HG03575 (cell line): ENCODE results near the gene UBQLN1.
"Not testable (repeated sequence)": the region's sequence is repeated elsewhere in the genome, so short reads cannot be mapped to it uniquely, and the experiment has no call there.

ENCODE experiments used
- ATAC-seq: cut with Tn5 transposase; IDR thresholded peaks from one replicate; pipeline ENCODE4 v1.9.1; 2021; ENCODE audit not compliant: unreplicated experiment, insufficient number of reproducible peaks, low FRiP score; ENCODE audit errors: extremely low read depth

Gene UBQLN1

DNA sequence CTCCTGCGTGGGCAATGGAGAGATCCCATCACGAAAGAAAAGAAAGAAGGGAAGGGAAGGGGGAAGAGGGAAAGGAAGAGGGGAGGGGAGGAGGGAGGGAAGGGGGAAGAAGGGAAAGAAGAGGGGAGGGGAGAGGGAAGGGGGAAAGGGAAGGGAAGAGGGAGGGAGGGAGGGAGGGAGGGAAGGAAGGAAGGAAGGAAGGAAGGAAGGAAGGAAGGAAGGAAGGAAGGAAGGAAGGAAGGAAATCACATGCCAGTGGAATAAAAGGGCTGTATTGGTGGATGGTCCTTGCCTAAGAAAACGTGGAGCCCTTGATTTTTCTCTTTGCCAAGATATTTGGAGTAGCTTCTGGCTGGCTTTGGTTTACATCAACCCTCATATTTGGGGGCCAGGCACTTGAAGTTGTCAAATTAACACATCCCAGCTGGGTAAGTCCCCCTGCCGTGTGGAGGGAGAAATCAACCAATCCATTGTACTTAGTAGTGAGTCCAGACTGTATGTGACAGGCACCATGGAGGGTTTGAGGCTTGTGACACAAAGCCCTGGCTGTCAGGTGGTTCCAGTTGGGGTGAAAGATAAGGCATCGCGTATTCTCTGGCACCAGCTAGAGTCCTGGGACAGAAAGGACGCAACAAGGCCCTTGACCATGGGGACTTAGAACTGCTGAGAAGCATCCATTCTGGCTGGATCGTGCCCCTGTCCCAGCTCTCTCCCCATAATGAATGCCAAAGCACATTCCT lies 61.1 kb downstream of the UBQLN1 start:
- no peak for ATAC-seq

DNA sequence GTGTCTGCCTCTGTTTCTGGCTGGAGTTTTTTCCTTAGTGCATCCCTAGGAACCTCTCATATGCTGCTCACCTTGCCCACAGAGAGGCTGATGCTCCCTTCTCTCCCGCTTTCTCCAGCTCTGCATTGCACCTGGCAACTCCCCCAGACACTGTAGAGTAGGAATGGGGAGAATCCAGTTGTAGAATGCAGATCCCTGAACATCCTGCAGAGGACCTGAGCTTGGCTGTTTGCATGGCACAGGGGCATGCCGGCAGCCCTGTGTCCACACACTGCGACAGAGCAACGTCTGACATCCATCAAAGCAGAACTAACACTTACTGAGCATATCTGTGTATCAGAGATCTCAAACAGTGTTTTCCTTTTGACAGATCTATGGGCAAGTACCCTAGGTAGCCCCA lies 65.0 kb downstream of the UBQLN1 start:
- no peak for ATAC-seq

DNA sequence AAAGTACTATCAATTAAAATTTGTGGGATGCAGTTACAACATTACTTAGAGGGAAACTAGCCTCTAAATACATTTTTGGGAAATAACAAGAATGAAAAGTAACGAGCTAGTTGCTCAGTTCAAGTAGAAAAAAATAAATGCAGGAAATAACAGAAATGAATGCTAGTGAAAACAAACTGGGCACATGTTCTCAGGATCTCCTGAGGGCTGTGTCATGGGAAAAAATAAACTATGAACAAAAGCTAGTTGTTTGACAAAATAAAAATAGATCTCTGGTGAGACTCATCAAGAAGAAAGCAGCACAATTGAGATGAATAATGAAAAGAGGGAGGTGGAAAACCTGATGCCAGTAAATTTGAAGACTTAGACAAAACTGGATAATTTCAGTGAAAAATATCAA lies 68.5 kb downstream of the UBQLN1 start:
- no peak for ATAC-seq

DNA sequence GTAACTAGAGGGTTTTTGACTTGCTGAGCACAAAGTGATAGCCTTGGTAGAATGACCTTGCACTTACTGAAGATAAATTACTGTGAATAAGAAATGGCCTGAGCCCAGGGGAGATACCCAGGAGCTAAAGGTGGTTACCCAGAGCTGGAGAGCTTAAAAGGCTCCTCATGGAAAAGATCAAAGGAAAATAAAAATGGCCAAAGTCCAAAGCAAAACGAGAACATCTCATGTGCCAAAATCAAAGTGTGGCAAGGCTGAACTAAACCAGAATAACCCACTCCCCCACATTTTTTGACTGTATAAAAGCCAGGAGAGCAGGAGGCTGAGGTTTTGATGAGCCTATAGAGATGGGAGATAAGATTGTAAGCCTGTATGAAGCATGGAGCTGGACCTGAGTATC lies 70.4 kb downstream of the UBQLN1 start:
- no peak for ATAC-seq

DNA sequence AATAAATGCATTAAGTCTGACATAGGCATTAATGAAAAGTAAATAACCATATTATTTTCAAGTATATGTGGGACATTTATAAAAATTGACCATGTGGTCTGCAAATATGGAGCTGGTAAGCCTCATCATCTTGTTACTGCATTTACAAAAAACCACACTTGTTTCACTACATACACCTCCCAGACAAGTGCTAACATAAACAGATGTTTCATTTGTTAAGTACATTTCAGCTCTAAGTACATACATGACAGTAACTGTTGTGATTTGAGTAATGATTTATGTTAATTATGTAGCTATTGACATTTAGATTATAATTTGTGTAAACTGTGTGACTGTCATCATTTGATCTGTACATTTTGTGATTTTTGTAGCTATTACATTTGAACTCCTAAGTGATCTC lies 70.9 kb downstream of the UBQLN1 start:
- ATAC-seq = no peak

DNA sequence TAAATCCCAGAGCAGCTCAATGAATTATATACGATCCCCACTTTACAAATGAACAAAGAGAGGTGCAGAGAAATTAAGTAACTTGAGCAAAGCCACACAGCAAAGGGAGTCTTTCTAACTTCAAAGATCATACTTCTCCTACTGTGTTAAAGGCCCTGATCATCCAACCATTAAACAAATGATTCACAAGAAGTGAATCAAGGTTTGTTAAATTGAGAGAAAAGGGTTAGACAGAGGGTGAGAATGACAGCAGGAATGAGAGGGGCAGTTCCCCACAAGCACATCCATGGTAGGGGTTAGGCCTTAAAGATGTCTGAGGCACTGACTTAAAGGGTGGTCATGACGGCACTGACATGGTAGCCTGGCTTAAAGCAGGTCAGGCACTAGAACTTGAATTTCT lies 74.1 kb downstream of the UBQLN1 start:
- ATAC-seq = no peak

DNA sequence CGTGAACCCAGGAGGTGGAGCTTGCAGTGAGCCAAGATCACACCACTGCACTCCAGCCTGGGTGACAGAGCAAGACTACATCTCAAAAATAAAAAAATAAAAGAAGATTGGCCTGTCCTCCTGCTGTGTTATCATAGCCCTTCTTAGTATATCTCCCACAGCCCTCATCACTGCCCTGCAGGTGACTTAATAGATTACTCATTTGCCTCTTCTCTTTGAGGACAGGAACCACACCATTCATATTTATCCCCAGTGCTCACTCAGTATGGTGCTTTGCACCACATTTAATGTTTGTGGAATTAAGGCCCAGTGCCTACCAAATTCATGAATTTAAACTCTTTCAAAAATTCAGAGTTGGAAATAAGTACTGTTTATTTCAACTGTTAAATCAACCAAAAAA lies 74.5 kb downstream of the UBQLN1 start:
- no peak for ATAC-seq

DNA sequence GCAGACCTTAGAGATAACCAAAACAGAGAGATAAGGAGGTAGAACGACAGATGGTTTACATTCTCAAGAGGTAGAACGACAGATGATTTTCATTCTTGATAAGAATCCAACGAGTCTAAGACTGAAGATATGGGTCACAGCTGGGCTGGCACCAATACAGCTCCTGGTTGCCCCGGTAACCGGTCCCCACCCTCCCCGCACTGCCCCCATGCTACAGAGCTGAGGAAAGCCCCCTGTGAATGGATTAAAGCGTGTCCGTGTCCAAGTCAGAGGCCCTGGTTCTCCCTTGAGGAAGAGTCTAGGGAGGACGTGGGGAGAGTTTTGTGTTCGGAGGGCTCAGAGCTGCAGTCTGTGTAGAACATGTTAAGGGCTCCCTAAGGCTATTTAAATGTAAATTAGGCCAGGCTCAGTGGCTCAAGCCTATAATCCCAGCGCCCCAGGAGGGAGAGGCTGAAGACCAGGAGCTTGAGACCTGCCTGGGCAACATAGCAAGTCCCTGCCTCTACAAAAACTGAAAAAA lies 76.8 kb downstream of the UBQLN1 start:
- ATAC-seq = no peak

DNA sequence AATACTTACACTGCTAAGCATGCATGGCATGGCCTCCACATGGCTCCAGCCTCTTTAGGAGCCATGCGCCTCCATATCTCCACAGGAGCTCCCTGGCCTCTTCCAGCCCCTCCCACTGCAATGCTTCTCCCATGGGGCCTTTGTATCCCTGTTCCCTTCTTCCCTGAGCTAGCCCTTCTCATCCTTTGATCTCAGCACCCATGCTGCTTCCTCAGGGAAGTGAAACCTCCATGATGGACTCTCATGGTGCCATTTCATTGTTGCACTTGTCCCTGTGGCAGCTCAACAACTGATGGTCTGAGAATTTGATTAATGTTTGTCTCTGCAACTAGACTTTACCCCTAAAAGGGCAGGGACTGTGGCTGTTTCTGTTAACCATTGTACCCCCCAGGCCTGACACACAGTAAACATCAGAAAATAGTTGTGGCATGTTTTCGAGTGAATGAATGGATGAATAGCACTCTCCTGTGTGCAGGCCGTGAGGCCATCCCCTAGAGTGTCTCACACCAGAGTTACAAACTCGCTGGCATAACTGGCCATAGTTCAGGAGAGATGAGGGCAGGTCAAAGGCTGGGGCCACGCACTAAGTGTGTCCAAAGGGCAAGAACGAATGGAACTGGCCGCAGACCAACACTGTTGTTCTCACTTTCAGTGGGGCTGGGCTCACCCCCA lies 78.2 kb downstream of the UBQLN1 start:
- no peak for ATAC-seq

DNA sequence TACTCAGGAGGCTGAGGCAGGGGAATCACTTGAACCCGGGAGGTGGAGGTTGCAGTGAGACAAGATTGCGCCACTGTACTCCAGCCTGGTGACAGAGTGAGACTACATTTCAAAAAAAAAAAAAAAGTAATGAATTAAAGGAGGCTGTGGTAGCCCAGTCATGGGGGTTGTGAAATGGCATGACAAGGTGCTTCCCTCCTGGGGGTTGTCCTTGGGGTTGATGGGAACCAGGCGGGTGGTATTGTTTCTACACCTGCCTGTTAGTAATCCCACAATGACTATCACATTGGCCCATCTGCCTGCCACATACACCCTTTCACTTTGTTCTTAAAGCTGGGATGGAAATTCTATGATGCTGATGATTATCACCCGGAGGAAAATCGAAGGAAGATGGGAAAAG lies 79.2 kb downstream of the UBQLN1 start:
- no peak for ATAC-seq

DNA sequence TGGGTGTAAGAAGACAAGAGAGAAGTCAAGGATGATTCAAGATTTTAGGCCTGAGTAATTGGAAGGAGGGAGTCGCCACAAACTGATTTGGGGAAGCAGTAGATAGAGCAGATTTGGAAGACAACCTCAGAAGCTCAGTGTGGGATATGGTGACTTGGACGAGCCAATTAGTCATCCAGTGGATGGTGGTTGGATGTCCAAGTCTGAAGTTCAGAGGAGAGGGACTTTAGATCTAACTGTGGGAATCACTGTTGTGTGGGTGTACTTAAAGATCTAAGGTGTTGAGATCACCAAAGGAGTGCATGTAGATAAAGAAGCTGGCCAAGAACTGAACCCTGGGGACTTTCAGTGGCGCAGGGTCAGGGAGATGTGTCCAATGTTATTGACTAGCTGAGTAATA lies 82.6 kb downstream of the UBQLN1 start:
- no peak for ATAC-seq

DNA sequence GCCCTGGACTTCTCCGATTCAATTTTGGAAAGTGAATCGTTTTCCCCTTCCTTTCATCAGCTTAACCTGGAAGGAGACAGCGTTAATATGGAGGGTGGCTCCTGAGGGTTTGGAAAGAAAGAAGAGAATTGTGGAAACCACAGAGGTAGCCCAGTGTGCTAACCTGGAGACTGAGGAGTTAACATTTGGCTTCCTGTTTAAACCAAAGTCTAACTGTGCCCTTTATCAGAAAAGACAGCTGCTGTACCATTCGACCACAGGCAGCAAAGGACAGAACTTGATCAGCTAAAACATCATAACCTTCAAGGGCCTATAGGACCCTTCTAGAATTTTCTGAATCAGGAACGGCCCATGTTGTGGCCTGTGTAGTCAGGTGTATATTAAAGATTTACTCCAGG lies 84.1 kb downstream of the UBQLN1 start:
- no peak for ATAC-seq

DNA sequence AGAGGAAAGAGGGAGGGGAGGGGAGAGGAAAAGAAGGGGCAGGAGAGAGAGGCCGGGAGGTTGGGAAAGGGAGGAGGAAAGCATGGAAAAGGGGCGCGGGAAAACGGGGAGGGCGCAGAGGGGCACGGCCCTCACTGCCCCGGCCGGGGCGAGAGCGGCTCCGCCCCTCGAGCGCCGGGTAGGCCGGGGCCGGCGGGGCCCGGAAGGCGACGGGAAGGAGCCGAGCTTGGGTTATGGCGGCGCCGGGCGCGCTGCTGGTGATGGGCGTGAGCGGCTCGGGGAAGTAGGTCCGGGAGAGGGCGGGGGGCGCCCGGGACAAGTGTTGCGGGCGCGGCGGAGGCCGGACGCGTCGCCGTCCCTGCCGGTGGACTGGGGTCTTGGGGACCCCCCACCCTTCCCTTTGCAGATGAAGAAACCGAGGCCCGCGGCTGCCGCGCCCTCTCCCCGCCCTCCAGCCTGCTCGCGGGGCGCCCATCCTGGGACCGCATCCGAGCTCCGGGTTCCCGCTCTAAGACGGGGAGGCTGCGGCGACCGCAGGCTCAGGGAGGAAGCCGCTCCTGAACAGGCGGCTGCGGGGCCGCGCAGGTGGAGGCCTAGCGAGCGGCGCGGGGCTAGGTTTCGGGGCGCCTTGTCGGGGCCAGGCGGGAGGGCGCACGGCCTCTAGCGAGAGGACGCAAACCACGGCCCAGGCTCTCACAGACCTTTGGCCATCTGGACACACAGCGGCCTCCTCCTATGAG lies 84.6 kb downstream of the UBQLN1 start, which contains the start of gene IDNK:
Gene IDNK, plus strand, starts transcription at position 205 of the 740 bp plus-strand sequence. Its CDS starts 29 bp downstream, at position 234.
- no peak for ATAC-seq

DNA sequence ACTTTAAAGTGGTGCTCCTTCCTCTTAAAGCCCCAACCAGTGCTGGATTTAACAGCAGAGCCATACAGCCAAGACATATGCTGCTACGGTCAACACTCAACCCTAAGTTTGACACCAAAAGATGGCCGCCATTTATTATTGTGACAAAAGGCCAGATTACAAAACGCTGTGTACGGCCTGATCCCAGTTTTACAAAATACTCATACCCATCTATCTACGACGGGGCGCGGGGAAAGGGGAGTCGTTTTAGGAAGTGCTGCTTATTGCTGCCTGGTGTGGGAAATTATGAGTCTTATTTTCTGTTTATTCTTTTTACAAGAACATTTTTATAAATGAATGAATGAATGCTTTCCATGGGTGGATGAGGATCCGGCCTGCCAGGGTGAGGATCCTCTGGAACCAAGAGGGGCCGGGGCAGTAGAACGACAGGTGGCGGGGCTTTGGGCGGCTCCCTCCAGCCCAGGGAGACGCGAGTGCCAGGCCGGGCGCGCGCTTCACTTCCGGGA lies 85.3 kb downstream of the UBQLN1 start:
- no peak for ATAC-seq

DNA sequence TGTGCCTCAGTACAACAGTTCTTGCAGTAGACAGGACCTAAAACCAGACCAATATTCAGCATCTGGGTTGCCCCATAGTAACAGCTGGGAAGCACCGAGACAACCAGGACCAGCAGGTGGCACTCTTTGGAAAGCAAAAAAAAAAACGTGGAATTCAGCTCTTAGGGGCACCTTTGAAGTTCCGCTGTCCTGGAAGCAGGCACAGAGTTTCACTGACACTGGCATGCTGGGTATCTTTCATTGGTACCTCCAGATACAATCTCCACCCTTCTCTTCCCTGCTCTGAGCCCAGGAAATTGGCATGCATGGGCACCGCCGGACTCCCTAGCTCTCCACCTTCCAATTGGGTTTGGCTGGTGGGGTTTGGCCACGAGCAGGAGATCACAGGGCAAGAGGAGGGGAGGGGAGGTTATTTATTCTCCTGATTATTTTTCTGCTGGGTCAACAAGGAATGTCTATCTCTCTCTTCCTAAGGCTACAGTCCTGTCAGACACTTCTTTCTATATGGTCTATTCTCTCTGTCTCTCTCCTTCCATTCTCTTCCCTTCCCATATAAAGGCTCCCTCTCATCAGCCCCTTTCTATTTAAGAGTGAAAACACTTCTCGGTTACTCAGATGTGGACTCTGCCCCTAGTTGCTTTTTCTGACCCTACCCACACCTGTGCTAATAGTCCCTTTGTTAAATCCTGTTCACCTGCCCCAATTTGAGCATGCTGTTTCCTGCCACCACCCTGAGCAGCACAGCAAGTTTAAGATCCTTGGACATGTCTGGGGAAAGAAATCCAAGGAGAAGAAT lies 86.7 kb downstream of the UBQLN1 start:
- ATAC-seq = no peak

DNA sequence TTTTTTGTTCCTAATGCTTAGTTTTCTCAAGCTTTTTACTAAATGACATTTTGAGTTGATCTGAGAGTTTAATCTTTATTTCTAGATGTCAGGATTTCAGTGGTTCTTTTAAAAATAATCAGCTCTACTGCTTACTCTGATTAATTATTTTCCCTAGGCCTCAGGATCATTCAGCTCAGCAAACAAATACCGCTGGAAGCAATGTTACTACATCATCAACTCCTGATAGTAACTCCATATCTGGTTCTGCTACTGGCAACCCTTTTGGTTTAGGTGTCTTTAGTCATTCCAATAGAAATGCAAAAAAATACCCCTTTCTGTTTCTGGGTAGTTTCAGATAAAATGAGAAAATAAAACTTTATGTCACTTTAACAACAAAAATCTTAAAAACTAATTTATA lies 90.5 kb downstream of the UBQLN1 start:
- no peak for ATAC-seq

DNA sequence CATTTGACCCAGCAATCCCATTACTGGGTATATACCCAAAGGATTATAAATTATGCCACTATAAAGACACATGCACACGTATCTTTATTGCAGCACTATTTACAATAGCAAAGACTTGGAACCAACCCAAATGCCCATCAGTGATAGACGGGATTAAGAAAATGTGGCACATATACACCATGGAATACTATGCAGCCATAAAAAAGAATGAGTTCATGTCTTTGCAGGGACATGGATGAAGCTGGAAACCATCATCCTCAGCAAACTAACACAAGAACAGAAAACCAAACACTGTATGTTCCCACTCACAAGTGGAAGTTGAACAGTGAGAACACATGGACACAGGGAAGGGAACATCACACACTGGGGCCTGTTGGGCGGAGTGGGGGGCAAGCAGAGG lies 94.5 kb downstream of the UBQLN1 start:
- not testable (repeated sequence) for ATAC-seq
